Measurements from ENCODE around the gene RNMT. TPM values are rescaled to one million over a fixed set of nuclear protein-coding genes. Genes with fewer than 3 reads are reported as not detected.
A peak's percentile ranks its signal among the peaks of the same experiment; 100 is the strongest.

The RNMT gene
- total RNA-seq, 2 donors from 2014 or later: 56.8 to 115 TPM

GRCh38 chr18:13811993-13812392 is 85.5 kb downstream of the RNMT start:
- H3K27ac Mint-ChIP-seq: no peak overlapping the region
- H3K4me3 Mint-ChIP-seq: no peak overlapping the region
- H3K27me3 Mint-ChIP-seq: peaks cover 11% of the 10 kb centered on the region
- H3K9me3 Mint-ChIP-seq: no peaks in the 10 kb centered on the region
- no peaks in the 10 kb centered on the region for H3K36me3 Mint-ChIP-seq (ENCODE audit: low read depth)
- ATAC-seq (replicated peaks): no peak
- H3K4me1 Mint-ChIP-seq: no peaks in the 10 kb centered on the region

GRCh38 chr18:13813271-13813849 is 86.9 kb downstream of the RNMT start:
- H3K9me3 Mint-ChIP-seq: no peaks in the 10 kb centered on the region
- H3K27ac Mint-ChIP-seq: no peak overlapping the region
- ATAC-seq (replicated peaks): peak; percentile 81
- H3K36me3 Mint-ChIP-seq (ENCODE audit: low read depth): no peaks in the 10 kb centered on the region
- no peaks in the 10 kb centered on the region for H3K4me1 Mint-ChIP-seq
- peaks cover 11% of the 10 kb centered on the region for H3K27me3 Mint-ChIP-seq
- no peak overlapping the region for H3K4me3 Mint-ChIP-seq

Other genes starting within 250 kb of the RNMT start
- 100 to 1,000 TPM in 1 of 2 donors, 10 to 100 TPM in 1; 58.8 to 101 TPM for gene FAM210A, start 115 bp upstream of the RNMT start, total RNA-seq
- gene MC5R, start 97.5 kb downstream of the RNMT start, total RNA-seq: not detected
- gene MC2R, start 188.9 kb downstream of the RNMT start, total RNA-seq: not detected

Data from activated T-helper 17 cell treated with anti-CD3 and anti-CD28 coated beads, Interleukin-2, amount 50 U/mL, for 72 hours (primary cell).